Parathyroid adenoma (tissue), 2 donors: Measurements from ENCODE around the gene AMOTL1.

Source experiments
- H2AFZ ChIP-seq: fragments of 300-600 bp; sonication (generic); one replicate; pipeline ENCODE4 v1.7.0; 2017; ENCODE audit warnings: antibody characterized with exemption, mild to moderate bottlenecking
- H3K27ac ChIP-seq: fragments of 300-600 bp; sonication (generic); one replicate; pipeline ENCODE4 v1.7.0; 2017
- H3K27me3 ChIP-seq: fragments of 300-600 bp; sonication (generic); one replicate; pipeline ENCODE4 v1.7.0; 2017; ENCODE audit warnings: low read length; ENCODE audit not compliant: control insufficient read depth, insufficient read depth
- H3K36me3 ChIP-seq: fragments of 300-600 bp; sonication (generic); one replicate; pipeline ENCODE4 v1.7.0; 2017; ENCODE audit warnings: low read length; ENCODE audit not compliant: control insufficient read depth, insufficient read depth
- H3K4me1 ChIP-seq: fragments of 300-600 bp; sonication (generic); one replicate; pipeline ENCODE4 v1.7.0; 2017; ENCODE audit warnings: control low read depth
- H3K4me2 ChIP-seq: fragments of 300-600 bp; sonication (generic); one replicate; pipeline ENCODE4 v1.7.0; 2017; ENCODE audit warnings: low read length
- H3K4me3 ChIP-seq: fragments of 300-600 bp; sonication (generic); one replicate; pipeline ENCODE4 v1.7.0; 2017; ENCODE audit warnings: low read depth, low read length
- H3K79me2 ChIP-seq: fragments of 300-600 bp; sonication (generic); one replicate; pipeline ENCODE4 v1.7.0; 2017; ENCODE audit warnings: control low read depth
- H3K9ac ChIP-seq: fragments of 300-600 bp; sonication (generic); one replicate; pipeline ENCODE4 v1.7.0; 2017; ENCODE audit warnings: mild to moderate bottlenecking
- H3K9me3 ChIP-seq: fragments of 300-600 bp; sonication (generic); one replicate; pipeline ENCODE4 v1.7.0; 2017; ENCODE audit warnings: low read length; ENCODE audit not compliant: control insufficient read depth
- TF ChIP-seq, protein P1 (sequence below): fragments of 300-600 bp; sonication (generic); IDR thresholded peaks from one replicate; pipeline ENCODE4 v1.7.0; 2017; ENCODE audit warnings: antibody characterized with exemption, mild to moderate bottlenecking
- donor health status: primary hyperparathyroidism.

Gene AMOTL1

GRCh38 chr11:94767291-94767690 lies 865 bp upstream of the AMOTL1 start:
- no peak overlapping the region for H3K4me3 ChIP-seq
- no peaks in the 10 kb centered on the region for H3K9me3 ChIP-seq
- peak overlapping the region; percentile 75 for H3K27ac ChIP-seq
- H3K36me3 ChIP-seq: no peaks in the 10 kb centered on the region
- H3K4me1 ChIP-seq: peaks cover 2% of the 10 kb centered on the region
- TF ChIP-seq, protein P1, sequence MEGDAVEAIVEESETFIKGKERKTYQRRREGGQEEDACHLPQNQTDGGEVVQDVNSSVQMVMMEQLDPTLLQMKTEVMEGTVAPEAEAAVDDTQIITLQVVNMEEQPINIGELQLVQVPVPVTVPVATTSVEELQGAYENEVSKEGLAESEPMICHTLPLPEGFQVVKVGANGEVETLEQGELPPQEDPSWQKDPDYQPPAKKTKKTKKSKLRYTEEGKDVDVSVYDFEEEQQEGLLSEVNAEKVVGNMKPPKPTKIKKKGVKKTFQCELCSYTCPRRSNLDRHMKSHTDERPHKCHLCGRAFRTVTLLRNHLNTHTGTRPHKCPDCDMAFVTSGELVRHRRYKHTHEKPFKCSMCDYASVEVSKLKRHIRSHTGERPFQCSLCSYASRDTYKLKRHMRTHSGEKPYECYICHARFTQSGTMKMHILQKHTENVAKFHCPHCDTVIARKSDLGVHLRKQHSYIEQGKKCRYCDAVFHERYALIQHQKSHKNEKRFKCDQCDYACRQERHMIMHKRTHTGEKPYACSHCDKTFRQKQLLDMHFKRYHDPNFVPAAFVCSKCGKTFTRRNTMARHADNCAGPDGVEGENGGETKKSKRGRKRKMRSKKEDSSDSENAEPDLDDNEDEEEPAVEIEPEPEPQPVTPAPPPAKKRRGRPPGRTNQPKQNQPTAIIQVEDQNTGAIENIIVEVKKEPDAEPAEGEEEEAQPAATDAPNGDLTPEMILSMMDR: no peak
- H3K9ac ChIP-seq: no peak overlapping the region
- H2AFZ ChIP-seq: peak overlapping the region; percentile 75
- no peak overlapping the region for H3K4me2 ChIP-seq
- H3K27me3 ChIP-seq: no peaks in the 10 kb centered on the region
- H3K79me2 ChIP-seq: peaks cover 13% of the 10 kb centered on the region

DNA sequence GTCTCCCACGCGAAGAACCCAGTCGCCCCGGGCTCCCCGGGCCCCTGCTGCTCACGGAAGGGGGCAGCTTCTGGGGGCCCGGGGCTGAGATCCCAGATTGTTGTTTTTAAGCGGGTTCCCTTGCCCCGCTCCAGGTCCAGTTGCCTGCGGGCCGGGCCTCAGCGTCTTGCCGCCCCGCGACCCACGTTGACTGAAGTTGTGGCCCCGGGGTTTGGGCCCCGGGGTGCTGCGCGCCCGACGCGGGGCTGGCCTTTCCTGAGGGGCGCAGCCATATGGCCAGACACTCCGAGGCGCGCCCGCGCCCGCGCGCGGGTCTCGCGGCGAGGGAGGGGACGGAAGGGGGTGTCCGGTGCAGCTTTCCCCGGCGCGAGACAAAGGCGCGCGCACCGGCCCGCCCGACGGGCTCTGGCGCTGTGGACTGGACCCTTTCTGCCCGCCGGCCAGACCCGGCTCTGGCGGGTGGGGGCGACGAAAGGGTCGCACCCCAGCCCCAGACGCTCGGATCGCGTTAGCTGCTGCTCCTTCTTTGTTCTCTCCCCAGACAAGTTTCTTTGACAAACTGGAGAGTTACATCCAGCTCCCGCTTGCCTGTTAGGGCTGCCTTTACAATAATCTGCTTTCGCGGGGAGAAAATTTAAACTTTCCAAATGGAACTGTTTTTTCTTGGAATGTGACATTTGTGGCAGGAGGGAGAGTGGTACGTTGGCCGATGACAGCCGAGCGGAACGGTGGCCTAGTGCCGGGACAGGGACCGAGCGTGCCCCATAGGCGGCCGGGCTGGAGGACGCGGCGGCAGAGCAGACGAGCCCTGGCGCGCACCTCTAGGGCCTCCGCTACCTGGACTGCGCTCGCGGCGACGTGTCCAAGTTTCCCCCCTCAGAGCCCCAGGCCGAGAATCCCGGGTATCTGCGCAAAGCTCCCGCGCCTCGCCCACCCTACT lies 716 bp downstream of the AMOTL1 start:
- Histone ChIP-seq H3K79me2 (peaks cover 13% of the 10 kb centered on the region), H3K4me1 (peaks cover 2% of the 10 kb centered on the region), H3K9me3 (no peaks in the 10 kb centered on the region), H2AFZ (peak overlapping the region; percentile 75), H3K4me2 (peak overlapping the region; percentile 71), H3K4me3 (peak overlapping the region; percentile 59), H3K27me3 (no peaks in the 10 kb centered on the region), H3K9ac (peak overlapping the region; percentile 29), H3K36me3 (no peaks in the 10 kb centered on the region), H3K27ac (peak overlapping the region; percentile 75)
- TF ChIP-seq, protein P1: no peak

GRCh38 chr11:94769880-94770279 lies 1.7 kb downstream of the AMOTL1 start:
- Histone ChIP-seq H3K27me3 (no peaks in the 10 kb centered on the region), H3K4me1 (peaks cover 6% of the 10 kb centered on the region), H3K9ac (no peak overlapping the region), H3K36me3 (no peaks in the 10 kb centered on the region), H3K4me2 (peak overlapping the region; percentile 71), H3K79me2 (peaks cover 13% of the 10 kb centered on the region), H3K9me3 (no peaks in the 10 kb centered on the region), H3K27ac (peak overlapping the region; percentile 75), H2AFZ (peak overlapping the region; percentile 75), H3K4me3 (peak overlapping the region; percentile 59)
- TF ChIP-seq, protein P1: no peak

- Histone ChIP-seq H3K4me2 (no peak overlapping the region), H3K79me2 (peaks cover 13% of the 10 kb centered on the region), H3K9ac (no peak overlapping the region), H3K27ac (no peak overlapping the region), H3K4me3 (peak overlapping the region; percentile 16), H3K9me3 (no peaks in the 10 kb centered on the region), H3K4me1 (peaks cover 6% of the 10 kb centered on the region), H3K27me3 (no peaks in the 10 kb centered on the region), H2AFZ (no peak overlapping the region), H3K36me3 (no peaks in the 10 kb centered on the region)
- TF ChIP-seq, protein P1: no peak
These were observed 2.5 kb downstream of the AMOTL1 start for GRCh38 chr11:94770563-94771120.
